ENCODE results near the gene POMT1.

The POMT1 gene

GRCh38 chr9:131475956-131476776 lies 26.6 kb upstream of the POMT1 start:
- no peaks in the 10 kb centered on the region for H3K27me3 ChIP-seq (ENCODE audit: control insufficient read depth, insufficient read depth, low read length)
- TF ChIP-seq, protein P1, sequence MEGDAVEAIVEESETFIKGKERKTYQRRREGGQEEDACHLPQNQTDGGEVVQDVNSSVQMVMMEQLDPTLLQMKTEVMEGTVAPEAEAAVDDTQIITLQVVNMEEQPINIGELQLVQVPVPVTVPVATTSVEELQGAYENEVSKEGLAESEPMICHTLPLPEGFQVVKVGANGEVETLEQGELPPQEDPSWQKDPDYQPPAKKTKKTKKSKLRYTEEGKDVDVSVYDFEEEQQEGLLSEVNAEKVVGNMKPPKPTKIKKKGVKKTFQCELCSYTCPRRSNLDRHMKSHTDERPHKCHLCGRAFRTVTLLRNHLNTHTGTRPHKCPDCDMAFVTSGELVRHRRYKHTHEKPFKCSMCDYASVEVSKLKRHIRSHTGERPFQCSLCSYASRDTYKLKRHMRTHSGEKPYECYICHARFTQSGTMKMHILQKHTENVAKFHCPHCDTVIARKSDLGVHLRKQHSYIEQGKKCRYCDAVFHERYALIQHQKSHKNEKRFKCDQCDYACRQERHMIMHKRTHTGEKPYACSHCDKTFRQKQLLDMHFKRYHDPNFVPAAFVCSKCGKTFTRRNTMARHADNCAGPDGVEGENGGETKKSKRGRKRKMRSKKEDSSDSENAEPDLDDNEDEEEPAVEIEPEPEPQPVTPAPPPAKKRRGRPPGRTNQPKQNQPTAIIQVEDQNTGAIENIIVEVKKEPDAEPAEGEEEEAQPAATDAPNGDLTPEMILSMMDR (IDR thresholded peaks at IDR 0.05), result peak; percentile 9
- H3K4me1 ChIP-seq, result no peaks in the 10 kb centered on the region
- H2AFZ ChIP-seq, result no peak overlapping the region
- H3K4me3 ChIP-seq (ENCODE audit: low read depth, low read length), result no peak overlapping the region
- no peaks in the 10 kb centered on the region for H3K9me3 ChIP-seq (ENCODE audit: control insufficient read depth, low read length)
- no peaks in the 10 kb centered on the region for H3K36me3 ChIP-seq (ENCODE audit: control insufficient read depth, insufficient read depth, low read length)
- H3K4me2 ChIP-seq (ENCODE audit: low read length), result no peak overlapping the region
- peaks cover 3% of the 10 kb centered on the region for H3K79me2 ChIP-seq
- H3K27ac ChIP-seq, result no peak overlapping the region
- H3K9ac ChIP-seq, result no peak overlapping the region

- H2AFZ ChIP-seq, result no peak overlapping the region
- H3K27ac ChIP-seq, result no peak overlapping the region
- TF ChIP-seq, protein P1 (IDR thresholded peaks at IDR 0.05), result no peak
- H3K9ac ChIP-seq, result no peak overlapping the region
- no peak overlapping the region for H3K4me2 ChIP-seq (ENCODE audit: low read length)
- H3K9me3 ChIP-seq (ENCODE audit: control insufficient read depth, low read length), result no peaks in the 10 kb centered on the region
- H3K79me2 ChIP-seq, result peaks cover 5% of the 10 kb centered on the region
- H3K4me1 ChIP-seq, result no peaks in the 10 kb centered on the region
- no peaks in the 10 kb centered on the region for H3K36me3 ChIP-seq (ENCODE audit: control insufficient read depth, insufficient read depth, low read length)
- no peak overlapping the region for H3K4me3 ChIP-seq (ENCODE audit: low read depth, low read length)
- no peaks in the 10 kb centered on the region for H3K27me3 ChIP-seq (ENCODE audit: control insufficient read depth, insufficient read depth, low read length)
These were observed 25.9 kb upstream of the POMT1 start for GRCh38 chr9:131476777-131477345.

GRCh38 chr9:131477367-131477766 lies 25.4 kb upstream of the POMT1 start:
- Histone ChIP-seq H3K4me3 (ENCODE audit: low read depth, low read length) (no peak overlapping the region), H3K27ac (no peak overlapping the region), H3K4me1 (no peaks in the 10 kb centered on the region), H2AFZ (no peak overlapping the region), H3K79me2 (peaks cover 5% of the 10 kb centered on the region), H3K27me3 (ENCODE audit: control insufficient read depth, insufficient read depth, low read length) (no peaks in the 10 kb centered on the region), H3K36me3 (ENCODE audit: control insufficient read depth, insufficient read depth, low read length) (no peaks in the 10 kb centered on the region), H3K4me2 (ENCODE audit: low read length) (no peak overlapping the region), H3K9ac (no peak overlapping the region), H3K9me3 (ENCODE audit: control insufficient read depth, low read length) (no peaks in the 10 kb centered on the region)
- TF ChIP-seq, protein P1 (IDR thresholded peaks at IDR 0.05), result no peak

DNA sequence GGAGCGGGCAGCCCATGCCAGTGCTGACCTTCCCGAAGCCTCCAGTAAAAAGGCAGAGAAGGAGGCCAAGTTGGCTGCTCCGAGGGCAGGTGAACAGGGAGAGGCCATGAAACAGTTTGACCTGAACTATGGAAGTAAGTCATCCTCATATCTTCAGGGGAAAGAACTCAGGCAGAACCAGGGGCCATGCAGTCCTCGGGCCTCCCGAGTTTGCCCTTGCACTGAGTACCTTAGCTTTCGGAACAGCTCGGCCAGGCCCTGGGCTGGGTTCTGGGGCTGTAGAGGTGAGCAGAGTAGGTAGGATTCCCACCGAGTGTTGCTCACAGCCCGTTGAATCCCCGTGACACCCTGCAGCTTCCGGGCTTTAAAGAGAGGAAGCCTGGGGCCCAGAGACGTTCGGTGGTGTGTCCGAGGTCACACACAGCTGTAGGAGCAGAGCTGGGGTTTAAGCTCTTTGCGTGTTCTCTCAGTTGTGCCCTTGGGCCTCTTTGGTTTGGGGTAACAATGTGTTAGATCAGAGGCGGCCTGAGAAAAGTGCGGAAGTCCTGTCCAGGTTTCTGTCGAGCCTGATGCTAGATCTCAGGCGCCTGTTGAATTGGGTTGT lies 24.8 kb upstream of the POMT1 start:
- Histone ChIP-seq H3K9me3 (ENCODE audit: control insufficient read depth, low read length) (no peaks in the 10 kb centered on the region), H3K4me1 (no peaks in the 10 kb centered on the region), H3K36me3 (ENCODE audit: control insufficient read depth, insufficient read depth, low read length) (no peaks in the 10 kb centered on the region), H3K4me3 (ENCODE audit: low read depth, low read length) (no peak overlapping the region), H3K27me3 (ENCODE audit: control insufficient read depth, insufficient read depth, low read length) (no peaks in the 10 kb centered on the region), H2AFZ (no peak overlapping the region), H3K9ac (no peak overlapping the region), H3K79me2 (peaks cover 5% of the 10 kb centered on the region), H3K4me2 (ENCODE audit: low read length) (no peak overlapping the region), H3K27ac (no peak overlapping the region)
- TF ChIP-seq, protein P1 (IDR thresholded peaks at IDR 0.05), result no peak

All from parathyroid adenoma (tissue), 2 donors.